HepG2 (cell line): Measurements from ENCODE around the gene LHFPL6. TPM values are rescaled to one million over a fixed set of nuclear protein-coding genes. Genes with fewer than 3 reads are reported as not detected.

ENCODE experiments used
- ATAC-seq: fragments of 200-7000 bp; cut with Tn5 transposase; 3 replicates; pipeline ENCODE4 v1.9.1; 2020; ENCODE audit warnings: mild to moderate bottlenecking, moderate library complexity
- BruUV-seq: library from RNA; stranded (reverse); fragments of 400-500 nt; replicated peaks from 2 replicates; lab custom pipeline; 2021; lab: Mats Ljungman, UMichigan
- CTCF ChIA-PET: fragments of 300-600 bp; formaldehyde crosslinking; extraction: SDS; loops from one replicate; lab custom pipeline; 2021; ENCODE audit warnings: low total read pairs, inconsistent platforms, low intra/inter-chr PET ratio; lab: Yijun Ruan, JAX
- POLR2A ChIA-PET: fragments of 350-600 bp; sonication (Branson Sonifier 250); formaldehyde crosslinking; loops from one replicate; lab custom pipeline; 2020; ENCODE audit warnings: antibody characterized with exemption, inconsistent platforms; lab: Yijun Ruan, JAX
- DNase-seq: peaks from one replicate; pipeline ENCODE4 v3.0.0-alpha.2; 2015; ENCODE audit warnings: low spot score
- FAIRE-seq: peaks from 3 replicates; lab custom pipeline; 2011; peaks lifted over from hg19 to GRCh38; lab: Jason Lieb, UNC
- H2AFZ ChIP-seq: one replicate; pipeline ENCODE4 v1.6.1; 2011; ENCODE audit warnings: low read length, inconsistent platforms
- H3K27ac ChIP-seq: fragments of 300-600 bp; 3 replicates; pipeline ENCODE4 v1.8.0; 2011; ENCODE audit warnings: mixed run types, mild to moderate bottlenecking, mixed read lengths, low read length, inconsistent platforms; ENCODE audit not compliant: insufficient read depth; ENCODE audit errors: extremely low read length
- H3K27me3 ChIP-seq, 2 experiments: fragments of 200-600 bp in 1 of 2; 2 replicates in 1 of 2; 3 replicates in 1 of 2; pipeline versions ENCODE4 v1.6.0 to v1.8.0; 2011; ENCODE audit warnings: low read length in 2 of 2, mild to moderate bottlenecking in 2 of 2, moderate library complexity in 2 of 2, inconsistent platforms in 1 of 2; ENCODE audit not compliant: insufficient read depth in 2 of 2, control insufficient read depth in 1 of 2
- H3K36me3 ChIP-seq, 2 experiments: fragments of 200-600 bp in 1 of 2; replicated peaks in 1 of 2; 2 replicates in 1 of 2; 3 replicates in 1 of 2; pipeline versions ENCODE4 v1.5.1 to v1.8.0; 2011; ENCODE audit warnings: low read length in 2 of 2, inconsistent platforms in 1 of 2; ENCODE audit not compliant: insufficient read depth in 2 of 2, control insufficient read depth in 1 of 2
- H3K4me1 ChIP-seq: 2 replicates; pipeline ENCODE4 v1.5.1; 2012; ENCODE audit warnings: low read length, inconsistent platforms; ENCODE audit not compliant: insufficient read depth
- H3K4me2 ChIP-seq: 2 replicates; pipeline ENCODE4 v1.6.0; 2011; ENCODE audit warnings: low read depth, low read length, inconsistent platforms
- H3K4me3 ChIP-seq, 3 experiments: fragments of 200-600 bp in 1 of 3; sonication (generic), shearing (Covaris generic) in 1 of 3; replicated peaks in 1 of 3; 2 replicates each; pipeline ENCODE4 v1.5.1; 2011 to 2016; ENCODE audit warnings: low read length in 3 of 3, inconsistent platforms in 2 of 3, low read depth in 2 of 3, mild to moderate bottlenecking in 2 of 3, control low read depth in 1 of 3, mixed read lengths in 1 of 3; ENCODE audit not compliant: insufficient read depth in 1 of 3
- H3K79me2 ChIP-seq: one replicate; pipeline ENCODE4 v1.6.1; 2011; ENCODE audit warnings: low read length, inconsistent platforms; ENCODE audit not compliant: insufficient read depth
- H3K9ac ChIP-seq: 2 replicates; pipeline ENCODE4 v1.6.0; 2011; ENCODE audit warnings: mild to moderate bottlenecking, low read depth, low read length, inconsistent platforms; ENCODE audit not compliant: insufficient read depth
- H3K9me3 ChIP-seq: 2 replicates; pipeline ENCODE4 v1.5.1; 2012; ENCODE audit warnings: mild to moderate bottlenecking, low read length
- H4K20me1 ChIP-seq: 2 replicates; pipeline ENCODE4 v1.6.0; 2011; ENCODE audit warnings: inconsistent platforms, mild to moderate bottlenecking, low read length, moderate library complexity; ENCODE audit not compliant: insufficient read depth
- HDAC1 ChIP-seq: sonication (generic); formaldehyde crosslinking; IDR thresholded peaks from 2 replicates; pipeline ENCODE4 v1.5.1; 2020; ENCODE audit warnings: mild to moderate bottlenecking, missing genetic modification reagents
- SATB2 ChIP-seq: sonication (generic); formaldehyde crosslinking; IDR thresholded peaks from 2 replicates; pipeline ENCODE4 v1.5.0; 2020; ENCODE audit warnings: missing genetic modification reagents
- YY1 ChIP-seq: IDR thresholded peaks from 2 replicates; pipeline ENCODE4 v1.6.1; 2011; ENCODE audit warnings: low read length, low read depth, moderate library complexity, mild to moderate bottlenecking; ENCODE audit not compliant: insufficient read depth, insufficient replicate concordance
- ZNF24 ChIP-seq: fragments of 450-650 bp; IDR thresholded peaks from 2 replicates; pipeline ENCODE4 v1.6.1; 2017; ENCODE audit warnings: antibody characterized with exemption, mild to moderate bottlenecking
- ZNF572 ChIP-seq: sonication (generic); formaldehyde crosslinking; IDR thresholded peaks from 2 replicates; pipeline ENCODE4 v1.5.1; 2020; ENCODE audit warnings: mild to moderate bottlenecking, missing genetic modification reagents
- ZNF629 ChIP-seq: sonication (generic); formaldehyde crosslinking; conservative IDR thresholded peaks from 2 replicates; pipeline ENCODE4 v1.5.0; 2020; ENCODE audit warnings: missing genetic modification reagents
- ZSCAN22 ChIP-seq: sonication (generic); formaldehyde crosslinking; IDR thresholded peaks from 2 replicates; pipeline ENCODE4 v1.4.0; 2020; ENCODE audit warnings: mild to moderate bottlenecking, missing genetic modification reagents
- WGBS: methylation state at CpG from one replicate; pipeline ENCODE4 v1.1.6; 2017; ENCODE audit warnings: low lambda C conversion rate; 5-methylcytosine and 5-hydroxymethylcytosine counted together
- in situ Hi-C: cut with HindIII; loops from 2 replicates; pipeline ENCODE4 v1.10.0; 2017; ENCODE audit warnings: low pct_unique_long_range_greater_than_20kb; ENCODE audit not compliant: extremely low pct_ligation_motif_present
- intact Hi-C: fragments of 100-400 bp; cut with micrococcal nuclease; formaldehyde crosslinking; loops from one replicate; pipeline ENCODE4 v1.10.0; 2022; ENCODE audit not compliant: unreplicated experiment
- polyA plus RNA-seq, 8 experiments: library from polyadenylated mRNA; depleted of rRNA in 3 of 8; stranded (reverse) in 7 of 8; unstranded in 1 of 8; fragments of >200 nt; fragmentation: Illumina TruSeq in 4 of 8; extraction: Trizol in 4 of 8; gene quantifications; 2 replicates each; pipeline versions ENCODE4 v1.2.1 to v1.2.3, GENCODE V29; 2011 to 2016; ENCODE audit warnings: low read depth in 4 of 8, missing spikeins in 1 of 8, mixed read lengths in 1 of 8; ENCODE audit not compliant: insufficient read depth in 1 of 8
- total RNA-seq, 5 experiments: library from RNA; depleted of rRNA; stranded (reverse); fragments of >200 nt; fragmentation: Illumina TruSeq; extraction: Trizol; gene quantifications; 2 replicates each; pipeline ENCODE4 v1.2.3, GENCODE V29; 2016; ENCODE audit warnings: low read depth in 1 of 5

Gene LHFPL6
- total and polyA plus RNA-seq, 2 of the 13 experiments (the other 11 are each of a cell fraction or from before 2014, with no cell fraction given): not detected

DNA sequence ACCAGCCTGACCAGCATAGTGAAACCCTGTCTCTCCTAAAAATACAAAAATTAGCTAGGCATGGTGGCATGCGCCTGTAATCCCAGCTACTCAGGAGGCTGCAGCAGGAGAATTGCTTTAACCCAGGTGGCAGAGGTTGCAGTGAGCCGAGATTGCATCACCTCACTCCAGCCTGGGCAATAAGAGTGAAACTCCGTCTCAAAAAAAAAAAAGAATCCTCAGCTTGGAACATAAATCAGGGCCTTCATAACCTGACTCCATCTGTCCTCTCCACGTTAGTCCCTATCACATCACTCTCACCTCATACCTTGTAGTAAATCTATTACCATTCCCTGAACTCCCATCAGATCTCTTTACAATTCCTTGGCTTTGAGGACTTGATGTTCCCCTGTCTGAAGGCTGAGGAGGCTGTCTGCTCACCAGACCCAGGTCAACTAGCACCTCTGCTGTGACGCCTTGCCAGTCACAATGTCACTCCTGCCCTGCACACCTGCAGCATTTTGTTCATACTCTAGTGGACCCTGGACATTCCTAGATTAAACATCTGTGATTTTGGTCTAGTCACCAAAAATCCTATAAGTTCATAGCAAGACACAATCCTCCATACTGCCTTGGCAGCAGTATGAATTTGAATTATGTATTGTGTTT is 15.9 kb downstream of the LHFPL6 start:
- no peak for TF ChIP-seq ZSCAN22 (CRISPR knock-in tag)
- no peak for TF ChIP-seq HDAC1 (CRISPR knock-in tag)
- no peak for TF ChIP-seq ZNF572 (CRISPR knock-in tag)
- TF ChIP-seq SATB2 (CRISPR knock-in tag): no peak
- no peak for TF ChIP-seq ZNF24
- intact Hi-C loops: no loop called here
- no peaks in the 10 kb centered on the region for H3K27me3 ChIP-seq
- H3K9me3 ChIP-seq: no peaks in the 10 kb centered on the region
- DNase-seq (no peak), ATAC-seq (no peak), FAIRE-seq (no peak)
- H3K4me3 ChIP-seq: no peak overlapping the region
- POLR2A ChIA-PET: no interaction called here
- H3K36me3 ChIP-seq: no peaks in the 10 kb centered on the region
- BruUV-seq: no TSS peak
- no peak overlapping the region for H2AFZ ChIP-seq
- in situ Hi-C loops: no loop called here
- H3K9ac ChIP-seq: no peak overlapping the region
- no peak overlapping the region for H3K4me2 ChIP-seq
- CTCF ChIA-PET: no interaction called here
- WGBS: 8% methylated on average over 5 of the region's 5 CpGs
- H4K20me1 ChIP-seq: no peaks in the 10 kb centered on the region
- H3K4me1 ChIP-seq: no peaks in the 10 kb centered on the region
- H3K79me2 ChIP-seq: no peaks in the 10 kb centered on the region
- H3K27ac ChIP-seq: no peak overlapping the region

DNA sequence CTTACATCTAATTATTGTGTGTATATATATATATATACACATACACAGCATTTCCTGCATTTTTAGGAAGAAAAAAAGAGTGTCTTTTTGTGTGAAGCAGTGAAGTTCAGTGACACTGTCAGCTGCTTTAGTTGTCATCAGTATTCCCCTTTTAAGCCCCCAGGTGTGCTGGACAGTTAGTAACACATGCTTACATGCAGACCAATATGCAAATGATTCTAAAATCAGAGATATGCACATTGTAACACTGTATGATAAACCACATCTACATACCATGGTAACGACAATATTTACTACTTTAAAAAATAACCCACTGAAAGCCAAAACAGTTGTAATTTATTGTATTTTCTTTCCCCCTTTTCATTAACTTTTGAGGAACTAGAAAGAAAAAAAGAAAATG is 16.8 kb downstream of the LHFPL6 start:
- 0% methylated on average over 1 of the region's 1 CpG for WGBS
- BruUV-seq: no TSS peak
- Histone ChIP-seq H3K9ac (no peak overlapping the region), H2AFZ (no peak overlapping the region), H3K4me2 (no peak overlapping the region), H3K27me3 (no peaks in the 10 kb centered on the region), H3K27ac (no peak overlapping the region), H3K4me3 (no peak overlapping the region), H4K20me1 (no peaks in the 10 kb centered on the region), H3K4me1 (no peaks in the 10 kb centered on the region), H3K36me3 (no peaks in the 10 kb centered on the region), H3K79me2 (no peaks in the 10 kb centered on the region), H3K9me3 (no peaks in the 10 kb centered on the region)
- TF ChIP-seq ZNF629 (CRISPR knock-in tag) (no peak), YY1 (no peak)
- FAIRE-seq (no peak), ATAC-seq (no peak), DNase-seq (no peak)
- in situ Hi-C loops: no loop called here
- ChIA-PET POLR2A (no interaction called here), CTCF (no interaction called here)
- intact Hi-C loops: no loop called here
